Measurements from ENCODE around the gene CAPN6.
A peak's percentile ranks its signal among the peaks of the same experiment; 100 is the strongest.

CAPN6 gene

GRCh38 chrX:111270339-111270738, at the start of gene CAPN6:
Gene CAPN6 (minus strand): TSS chrX:111270483. CDS start chrX:111263936, 6,547 bp downstream.
- DNase-seq (ENCODE audit: low spot score), result peak; percentile 61

DNA sequence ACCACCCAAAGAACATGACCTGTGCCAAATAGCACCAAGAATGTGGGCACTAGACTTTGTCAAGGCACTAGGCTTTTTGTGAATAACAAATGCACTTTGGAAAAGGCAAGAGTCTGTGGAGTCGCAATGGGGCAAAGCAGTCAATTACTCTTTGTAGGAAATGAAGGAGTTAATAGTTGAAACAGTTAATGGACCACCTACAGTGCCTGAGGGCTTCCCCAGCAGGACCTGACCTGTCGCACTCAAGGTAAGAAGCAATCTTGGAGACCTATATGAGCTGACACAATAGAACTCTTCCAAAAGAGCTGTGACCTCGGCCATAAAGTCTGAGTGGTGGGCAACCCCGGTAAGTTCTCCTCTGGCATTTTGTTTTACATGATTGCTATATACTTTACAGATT, 49.2 kb upstream of the CAPN6 start:
- DNase-seq (ENCODE audit: low spot score), result no peak

- DNase-seq (ENCODE audit: low spot score), result no peak
Measured at GRCh38 chrX:111318901-111319300, 48.6 kb upstream of the CAPN6 start.

- no peak for DNase-seq (ENCODE audit: low spot score)
Measured at GRCh38 chrX:111309083-111309482, 38.8 kb upstream of the CAPN6 start.

DNA sequence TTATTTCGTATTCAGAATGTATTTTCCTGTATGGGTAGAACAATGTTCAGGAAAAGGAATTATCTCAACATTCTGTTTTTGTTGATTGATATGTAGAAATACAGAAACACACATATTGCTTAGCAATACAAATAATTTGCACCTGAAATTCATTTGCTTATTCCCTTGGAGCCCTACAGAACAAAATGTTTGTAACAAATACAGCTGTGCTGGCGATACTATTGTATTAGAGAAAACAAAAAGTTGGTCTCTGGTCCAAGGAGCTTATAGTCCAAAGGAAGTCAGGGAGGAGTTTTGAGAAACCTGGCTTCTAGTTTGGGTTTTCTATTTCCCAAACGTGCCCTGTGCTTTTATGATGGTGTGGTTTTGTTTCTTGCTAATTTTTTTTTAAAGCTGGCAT, 37.8 kb upstream of the CAPN6 start:
- no peak for DNase-seq (ENCODE audit: low spot score)

DNA sequence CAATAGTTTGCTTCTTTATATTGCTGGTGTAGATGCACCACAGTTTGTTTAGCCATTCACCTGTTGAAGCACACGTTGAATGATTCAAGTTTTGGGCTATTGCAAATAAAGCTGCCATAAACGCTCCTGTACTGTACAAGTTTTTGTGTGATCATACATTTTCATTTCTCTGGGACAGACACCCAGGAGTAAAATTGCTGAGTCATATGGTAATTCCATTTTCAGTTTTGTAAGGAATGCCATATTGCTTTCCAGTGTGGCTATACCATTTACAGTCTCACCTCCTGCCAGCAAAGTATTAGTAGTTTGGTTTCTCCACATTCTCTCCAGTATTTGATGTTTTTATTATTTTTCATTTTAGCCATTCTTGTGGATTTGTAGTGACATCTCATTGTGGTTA, 32.0 kb upstream of the CAPN6 start:
- no peak for DNase-seq (ENCODE audit: low spot score)

- DNase-seq (ENCODE audit: low spot score), result no peak
Measured at GRCh38 chrX:111288841-111289240, 18.6 kb upstream of the CAPN6 start.

GRCh38 chrX:111284631-111285293, 14.5 kb upstream of the CAPN6 start:
- no peak for DNase-seq (ENCODE audit: low spot score)

GRCh38 chrX:111283446-111283845, 13.2 kb upstream of the CAPN6 start:
- no peak for DNase-seq (ENCODE audit: low spot score)

GRCh38 chrX:111282991-111283390, 12.7 kb upstream of the CAPN6 start:
- no peak for DNase-seq (ENCODE audit: low spot score)

DNA sequence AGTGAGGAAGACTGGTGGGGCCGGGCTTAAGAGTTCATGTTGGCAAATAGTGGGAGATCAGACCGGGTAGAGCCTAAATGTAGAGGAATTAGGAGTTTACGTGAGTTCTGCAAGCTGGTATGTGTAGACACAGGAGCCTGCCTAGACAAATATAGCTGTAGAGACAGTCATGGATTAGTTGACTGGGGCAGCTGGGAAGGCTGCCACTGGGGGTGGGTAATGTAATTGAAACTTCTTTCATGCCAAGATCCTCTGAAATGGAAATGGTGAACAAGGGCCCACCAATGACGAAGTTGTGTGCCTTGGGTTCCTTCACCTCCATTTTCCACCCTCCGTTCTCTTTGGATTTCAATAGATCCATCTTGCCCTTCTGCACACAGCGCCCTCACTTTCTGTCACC, 11.9 kb upstream of the CAPN6 start:
- DNase-seq (ENCODE audit: low spot score), result no peak

DNA sequence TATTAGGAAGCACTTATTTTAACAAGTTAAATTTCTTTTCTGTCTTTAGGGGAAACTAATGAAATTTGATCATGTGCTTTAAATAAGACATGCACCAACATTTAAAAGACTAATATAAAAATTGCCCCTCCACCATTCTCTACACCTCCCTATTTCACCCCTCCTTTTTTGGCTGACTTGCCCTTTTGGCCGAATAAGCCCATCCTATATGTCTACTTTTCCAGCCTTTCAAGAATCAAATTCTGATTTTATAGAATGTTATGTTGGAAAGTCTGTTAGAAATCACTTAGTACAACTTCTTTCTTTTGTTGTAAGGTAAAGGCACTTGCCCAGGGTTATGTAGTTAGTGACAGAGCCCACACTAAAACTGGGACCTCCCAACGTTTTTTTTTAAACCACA, 1.8 kb downstream of the CAPN6 start:
- no peak for DNase-seq (ENCODE audit: low spot score)

GRCh38 chrX:111265486-111265885, 4.8 kb downstream of the CAPN6 start:
- no peak for DNase-seq (ENCODE audit: low spot score)

DNA sequence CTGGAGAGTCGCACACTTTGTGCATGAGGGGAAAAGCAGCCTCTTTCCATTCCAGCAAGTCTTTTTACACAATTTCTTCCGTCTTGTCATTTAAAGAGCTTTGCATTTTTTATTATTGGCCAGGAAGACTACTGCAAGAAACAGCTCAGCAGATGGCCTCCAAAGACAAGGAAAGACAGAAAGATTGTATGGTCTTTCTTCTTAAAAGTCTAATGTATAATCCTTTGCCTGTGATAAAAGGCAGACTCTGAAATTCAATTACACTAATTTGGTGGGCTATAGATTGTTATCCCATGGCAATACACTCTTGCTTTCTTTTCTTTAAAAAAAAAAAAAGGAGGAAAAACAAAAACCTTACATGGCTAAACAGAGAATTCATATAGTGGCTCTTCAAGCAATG, 5.9 kb downstream of the CAPN6 start:
- DNase-seq (ENCODE audit: low spot score), result no peak

- DNase-seq (ENCODE audit: low spot score), result no peak
Measured at GRCh38 chrX:111262086-111262485, 8.2 kb downstream of the CAPN6 start.

DNA sequence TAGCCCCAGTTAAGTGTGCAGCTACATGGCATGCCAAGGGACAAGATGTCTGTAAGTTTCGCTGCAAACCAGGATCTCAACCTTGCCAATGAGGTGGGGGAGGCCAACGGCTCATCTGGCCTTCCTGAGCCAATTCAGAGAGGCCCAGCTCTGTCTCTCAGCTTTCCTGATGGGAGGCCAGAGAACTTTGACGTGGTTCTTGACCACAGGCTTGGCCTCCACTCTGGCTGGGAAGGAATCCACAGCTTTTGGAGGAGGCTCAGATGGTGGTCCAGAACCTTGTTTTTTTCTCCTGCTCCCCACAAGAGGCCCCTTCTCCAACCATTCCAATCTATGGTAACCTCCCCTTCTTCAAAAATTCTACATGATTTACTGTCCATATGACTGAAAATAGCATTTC, 9.8 kb downstream of the CAPN6 start:
- no peak for DNase-seq (ENCODE audit: low spot score)

DNA sequence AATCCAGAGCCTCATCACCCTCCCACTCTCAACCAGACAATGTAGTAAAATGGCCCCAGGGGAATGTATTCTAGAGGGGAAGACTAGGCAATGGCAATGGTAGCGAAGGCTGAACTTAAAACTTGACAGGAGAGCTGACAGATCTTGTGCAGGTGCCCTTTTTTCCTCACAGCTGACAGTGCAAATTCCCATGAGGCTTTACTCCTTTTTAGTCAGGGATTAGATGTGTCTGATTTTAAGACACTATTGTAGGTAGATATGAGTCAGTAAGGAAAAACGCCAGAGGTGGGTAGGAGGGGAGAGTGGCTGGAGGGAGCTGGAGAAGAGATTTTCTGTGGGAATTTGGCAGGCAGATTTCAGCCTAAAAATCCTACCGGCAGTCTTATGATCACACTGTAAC, 10.7 kb downstream of the CAPN6 start:
- DNase-seq (ENCODE audit: low spot score), result no peak

- no peak for DNase-seq (ENCODE audit: low spot score)
Measured at GRCh38 chrX:111257733-111258132, 12.6 kb downstream of the CAPN6 start.

- DNase-seq (ENCODE audit: low spot score), result no peak
Measured at GRCh38 chrX:111254896-111255693, 15.2 kb downstream of the CAPN6 start.

GRCh38 chrX:111244235-111244750, 26.0 kb downstream of the CAPN6 start:
- DNase-seq (ENCODE audit: low spot score), result no peak

- no peak for DNase-seq (ENCODE audit: low spot score)
Measured at GRCh38 chrX:111216293-111216801, 53.9 kb downstream of the CAPN6 start.

DNA sequence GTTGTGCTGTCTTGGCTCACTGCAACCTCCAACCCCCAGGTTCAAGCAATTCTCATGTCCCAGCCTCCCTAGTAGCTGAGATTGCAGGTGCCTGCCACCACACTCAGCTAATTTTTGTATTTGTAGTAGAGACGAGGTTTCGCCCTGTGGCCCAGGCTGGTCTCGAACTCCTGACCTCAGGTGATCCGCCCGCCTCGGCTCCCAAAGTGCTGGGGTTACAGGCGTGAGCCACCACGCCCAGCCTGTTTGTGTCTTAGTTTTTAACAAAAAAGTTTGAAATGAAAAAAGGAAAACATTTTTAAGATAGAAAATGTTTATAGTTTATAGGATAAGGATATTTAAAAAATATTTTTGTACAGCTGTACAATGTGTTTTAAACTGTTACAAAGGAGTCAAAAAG, 62.4 kb downstream of the CAPN6 start:
- no peak for DNase-seq (ENCODE audit: low spot score)

- no peak for DNase-seq (ENCODE audit: low spot score)
Measured at GRCh38 chrX:111200327-111200726, 70.0 kb downstream of the CAPN6 start.
